Measurements from ENCODE around the gene SHROOM3. TPM values are rescaled to one million over a fixed set of nuclear protein-coding genes. Genes with fewer than 3 reads are reported as not detected.

SHROOM3 gene
- total RNA-seq, 2 donors from 2014 or later: 30.6 to 30.9 TPM

GRCh38 chr4:76729980-76730379, 295.0 kb downstream of the SHROOM3 start:
- H3K27me3 ChIP-seq: no peaks in the 10 kb centered on the region
- no peak for TF ChIP-seq CTCF (IDR thresholded peaks at IDR 0.05)
- H3K4me1 ChIP-seq: peaks cover 0 to 12% of the 10 kb centered on the region in 2 donors
- H3K9me3 ChIP-seq: no peaks in the 10 kb centered on the region
- H3K36me3 ChIP-seq: no peaks in the 10 kb centered on the region
- no peak overlapping the region for H3K27ac ChIP-seq
- no peak for DNase-seq (ENCODE audit: low spot score)
- H3K4me3 ChIP-seq: no peak overlapping the region

- no peaks in the 10 kb centered on the region for H3K9me3 ChIP-seq
- no peak overlapping the region for H3K4me3 ChIP-seq
- no peak overlapping the region for H3K27ac ChIP-seq
- H3K36me3 ChIP-seq: no peaks in the 10 kb centered on the region
- no peaks in the 10 kb centered on the region for H3K27me3 ChIP-seq
- peaks cover 0 to 14% of the 10 kb centered on the region in 2 donors for H3K4me1 ChIP-seq
- no peak for TF ChIP-seq CTCF (IDR thresholded peaks at IDR 0.05)
- no peak for DNase-seq (ENCODE audit: low spot score)
Observed at GRCh38 chr4:76732246-76732645, 297.2 kb downstream of the SHROOM3 start.

DNA sequence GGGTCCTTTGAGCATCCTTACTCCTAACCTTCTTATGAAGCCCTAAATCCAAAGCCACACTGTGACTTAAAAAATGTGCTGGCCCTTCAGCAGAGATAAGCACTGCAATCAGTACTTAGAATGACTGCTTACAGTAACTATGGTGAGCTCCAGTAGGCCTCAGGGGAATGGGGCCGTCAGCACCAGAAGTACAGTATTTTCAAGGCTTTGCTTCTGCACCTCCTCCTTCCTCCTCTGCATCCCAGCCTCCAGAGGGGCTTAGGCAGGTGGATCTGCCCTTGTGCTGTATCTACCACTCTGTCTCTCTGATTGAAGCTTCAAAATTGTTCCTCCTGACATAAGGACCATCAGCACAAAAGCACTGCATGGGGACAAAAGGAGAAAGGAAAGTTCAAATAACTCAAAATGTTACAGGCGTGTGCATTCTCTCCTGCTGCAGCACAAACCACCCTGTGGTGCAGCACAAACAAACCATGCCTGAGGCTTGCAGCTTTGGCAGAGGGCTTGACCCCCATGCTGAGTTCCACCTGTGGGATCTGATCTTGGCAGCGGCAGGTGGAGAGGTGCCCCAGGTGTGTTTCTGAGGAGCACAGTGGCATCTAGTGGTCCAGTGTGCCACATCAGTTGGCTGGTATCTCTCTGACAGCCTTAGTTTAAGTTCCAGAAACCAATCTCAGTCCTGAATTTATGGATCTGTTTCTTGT, 298.2 kb downstream of the SHROOM3 start:
- DNase-seq (ENCODE audit: low spot score): no peak
- Histone ChIP-seq H3K4me1 (peaks cover 0 to 23% of the 10 kb centered on the region in 2 donors), H3K4me3 (no peak overlapping the region), H3K36me3 (no peaks in the 10 kb centered on the region), H3K9me3 (no peaks in the 10 kb centered on the region), H3K27me3 (no peaks in the 10 kb centered on the region), H3K27ac (no peak overlapping the region)
- no peak for TF ChIP-seq CTCF (IDR thresholded peaks at IDR 0.05)

DNA sequence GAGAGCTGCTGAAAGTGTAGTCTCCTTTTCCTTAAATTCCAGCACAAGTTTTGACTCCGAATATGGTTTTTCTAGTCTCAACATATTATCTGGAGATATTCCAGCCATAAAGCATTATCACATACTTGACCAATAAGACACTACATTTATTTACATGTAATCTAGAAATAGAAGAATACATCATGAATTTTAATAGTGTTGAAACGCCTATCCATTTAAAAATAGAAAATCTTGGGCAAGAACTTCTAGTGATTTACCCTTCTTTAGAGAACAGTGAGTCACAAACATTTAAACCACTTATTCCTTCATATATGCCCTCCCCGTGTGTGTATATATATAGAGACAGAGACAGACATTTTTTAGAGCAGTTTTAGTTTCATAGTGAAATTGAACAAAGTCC, 301.4 kb downstream of the SHROOM3 start:
- no peaks in the 10 kb centered on the region for H3K9me3 ChIP-seq
- no peak overlapping the region for H3K4me3 ChIP-seq
- H3K4me1 ChIP-seq: peaks cover 0 to 35% of the 10 kb centered on the region in 2 donors
- H3K36me3 ChIP-seq: peaks cover 12% of the 10 kb centered on the region
- H3K27ac ChIP-seq: no peak overlapping the region
- no peaks in the 10 kb centered on the region for H3K27me3 ChIP-seq
- TF ChIP-seq CTCF (IDR thresholded peaks at IDR 0.05): no peak
- no peak for DNase-seq (ENCODE audit: low spot score)

GRCh38 chr4:76737180-76737579, 302.2 kb downstream of the SHROOM3 start:
- no peaks in the 10 kb centered on the region for H3K9me3 ChIP-seq

More at GRCh38 chr4:76737180-76737579, 302.2 kb downstream of the SHROOM3 start:
- peaks cover 12% of the 10 kb centered on the region for H3K36me3 ChIP-seq
- H3K27me3 ChIP-seq: no peaks in the 10 kb centered on the region
- TF ChIP-seq CTCF (IDR thresholded peaks at IDR 0.05): no peak
- no peak overlapping the region for H3K4me3 ChIP-seq
- peaks cover 0 to 31% of the 10 kb centered on the region in 2 donors for H3K4me1 ChIP-seq
- no peak for DNase-seq (ENCODE audit: low spot score)
- peak overlapping the region in 1 of 2 donors; percentile 65 for H3K27ac ChIP-seq
